Measurements from ENCODE around the gene SYS1. TPM values are rescaled to one million over a fixed set of nuclear protein-coding genes. Genes with fewer than 3 reads are reported as not detected.

The SYS1 gene
- total and polyA plus RNA-seq, 4 donors = 21.3 to 57.5 (median 35.2) TPM

- Histone ChIP-seq H3K4me3 (no peak overlapping the region), H3K4me1 (ENCODE audit: control insufficient read depth in 5 of 5, insufficient read depth in 5 of 5, low read length in 5 of 5) (peaks cover 0 to 3% (median 0%) of the 10 kb centered on the region in 5 donors), H3K9me3 (ENCODE audit: control insufficient read depth in 4 of 4, insufficient read depth in 3 of 4, low read length in 3 of 4) (no peaks in the 10 kb centered on the region), H3K27ac (ENCODE audit: low read depth in 1 of 2, low read length in 1 of 2) (no peak overlapping the region), H3K27me3 (ENCODE audit: control insufficient read depth in 3 of 3, insufficient read depth in 3 of 3, low read length in 2 of 3) (no peaks in the 10 kb centered on the region), H3K9ac (ENCODE audit: insufficient read depth in 1 of 2, low read length in 2 of 2) (no peak overlapping the region), H3K36me3 (ENCODE audit: control insufficient read depth in 4 of 4, insufficient read depth in 4 of 4, low read length in 4 of 4) (peaks cover 9 to 26% (median 18%) of the 10 kb centered on the region in 4 donors)
- ATAC-seq (ENCODE audit: insufficient read depth, low FRiP score) (no peak), DNase-seq (no peak)
- WGBS, 2 donors = 78 to 79% methylated on average over 6 of the region's 6 CpGs
- TF ChIP-seq CTCF (IDR thresholded peaks at IDR 0.05; ENCODE audit: control extremely low read depth, extremely low read depth) = no peak
These were observed 37.6 kb upstream of the SYS1 start for GRCh38 chr20:45325371-45325770.

DNA sequence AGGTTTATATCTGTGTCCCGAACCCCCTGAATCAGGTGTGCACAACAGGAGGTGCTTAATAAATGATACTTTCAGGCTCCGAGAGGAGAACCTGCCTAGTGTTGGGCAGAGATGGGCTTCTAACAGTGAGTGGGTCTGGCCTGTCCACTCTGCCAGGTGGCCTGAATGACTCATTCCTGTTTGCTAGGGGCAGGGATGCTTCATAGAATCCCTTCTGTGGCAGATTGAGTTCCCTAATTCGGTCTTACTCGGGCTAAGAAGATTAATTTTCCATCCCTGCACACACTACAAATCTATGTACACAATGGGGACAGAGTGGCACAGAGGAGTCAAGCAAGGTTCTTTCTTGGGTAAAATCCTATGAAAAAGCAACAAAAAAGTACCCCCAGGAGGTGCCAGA, 34.5 kb upstream of the SYS1 start:
- peaks cover 14 to 41% (median 26%) of the 10 kb centered on the region in 4 donors for H3K36me3 ChIP-seq (ENCODE audit: control insufficient read depth in 4 of 4, insufficient read depth in 4 of 4, low read length in 4 of 4)
- ATAC-seq (ENCODE audit: insufficient read depth, low FRiP score) (no peak), DNase-seq (no peak)
- no peak overlapping the region for H3K4me3 ChIP-seq
- H3K9me3 ChIP-seq (ENCODE audit: control insufficient read depth in 4 of 4, insufficient read depth in 3 of 4, low read length in 3 of 4) = no peaks in the 10 kb centered on the region
- no peaks in the 10 kb centered on the region for H3K27me3 ChIP-seq (ENCODE audit: control insufficient read depth in 3 of 3, insufficient read depth in 3 of 3, low read length in 2 of 3)
- H3K4me1 ChIP-seq (ENCODE audit: control insufficient read depth in 5 of 5, insufficient read depth in 5 of 5, low read length in 5 of 5) = peaks cover 0 to 3% (median 0%) of the 10 kb centered on the region in 5 donors
- H3K27ac ChIP-seq (ENCODE audit: low read depth in 1 of 2, low read length in 1 of 2) = no peak overlapping the region
- no peak overlapping the region for H3K9ac ChIP-seq (ENCODE audit: insufficient read depth in 1 of 2, low read length in 2 of 2)
- 89 to 92% methylated on average over 4 of the region's 4 CpGs for WGBS, 2 donors
- no peak for TF ChIP-seq CTCF (IDR thresholded peaks at IDR 0.05; ENCODE audit: control extremely low read depth, extremely low read depth)

DNA sequence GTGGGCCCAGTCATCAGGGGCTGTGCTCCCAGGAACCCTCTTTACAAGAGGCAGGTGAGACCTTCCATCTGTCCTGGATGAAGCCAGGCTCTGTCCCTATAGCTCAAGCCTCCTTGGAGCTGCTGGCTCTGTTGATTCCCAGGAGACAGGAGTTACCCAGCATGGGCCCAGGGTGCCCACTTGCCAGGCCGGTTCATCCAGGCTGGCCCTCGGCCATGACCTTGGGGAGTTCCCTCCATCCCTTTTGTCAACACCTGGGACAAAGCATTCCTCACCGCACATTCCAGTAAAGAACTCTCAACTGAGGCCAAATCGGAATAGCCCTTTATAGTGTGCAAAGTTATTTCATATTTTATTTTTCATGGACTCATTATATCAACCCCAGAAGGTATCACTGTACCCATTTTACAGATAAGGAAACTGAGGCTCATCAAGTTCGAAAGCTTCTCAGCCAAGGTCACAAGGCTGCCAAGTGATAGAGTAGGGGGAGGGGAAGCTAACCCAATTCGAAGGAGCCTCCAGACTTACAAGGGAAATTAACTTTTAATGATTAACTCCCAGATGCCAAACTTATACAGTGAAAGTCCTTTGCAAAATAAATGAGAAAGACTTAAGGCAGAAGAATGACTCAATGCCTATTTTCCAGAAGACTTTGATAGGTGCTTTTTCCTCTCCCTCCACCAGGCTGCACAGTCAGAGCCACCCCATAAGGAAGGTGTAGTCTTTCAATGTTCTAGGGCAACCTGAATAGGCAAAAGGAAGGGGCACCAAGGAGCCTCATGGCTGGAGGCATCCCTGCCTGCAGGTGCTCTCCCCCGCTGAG, 33.2 kb upstream of the SYS1 start:
- H3K4me1 ChIP-seq (ENCODE audit: control insufficient read depth in 5 of 5, insufficient read depth in 5 of 5, low read length in 5 of 5) = peaks cover 0 to 3% (median 0%) of the 10 kb centered on the region in 5 donors
- TF ChIP-seq CTCF (IDR thresholded peaks at IDR 0.05; ENCODE audit: control extremely low read depth, extremely low read depth) = no peak
- H3K9me3 ChIP-seq (ENCODE audit: control insufficient read depth in 4 of 4, insufficient read depth in 3 of 4, low read length in 3 of 4) = no peaks in the 10 kb centered on the region
- H3K27me3 ChIP-seq (ENCODE audit: control insufficient read depth in 3 of 3, insufficient read depth in 3 of 3, low read length in 2 of 3) = no peaks in the 10 kb centered on the region
- no peak overlapping the region for H3K4me3 ChIP-seq
- H3K27ac ChIP-seq (ENCODE audit: low read depth in 1 of 2, low read length in 1 of 2) = peak overlapping the region in 1 of 2 donors; percentile 64
- H3K9ac ChIP-seq (ENCODE audit: insufficient read depth in 1 of 2, low read length in 2 of 2) = no peak overlapping the region
- WGBS, 2 donors = 73 to 81% methylated on average over 7 of the region's 7 CpGs
- peaks cover 14 to 40% (median 29%) of the 10 kb centered on the region in 4 donors for H3K36me3 ChIP-seq (ENCODE audit: control insufficient read depth in 4 of 4, insufficient read depth in 4 of 4, low read length in 4 of 4)
- no peak for DNase-seq
- peak; percentile 32 for ATAC-seq (ENCODE audit: insufficient read depth, low FRiP score)

Data from lung (tissue), 12 donors.